Measurements from ENCODE around the gene DYNC2LI1. TPM values are rescaled to one million over a fixed set of nuclear protein-coding genes. Genes with fewer than 3 reads are reported as not detected.

Gene DYNC2LI1
- total RNA-seq, 2 donors from 2014 or later = 10.9 to 16.4 TPM

DNA sequence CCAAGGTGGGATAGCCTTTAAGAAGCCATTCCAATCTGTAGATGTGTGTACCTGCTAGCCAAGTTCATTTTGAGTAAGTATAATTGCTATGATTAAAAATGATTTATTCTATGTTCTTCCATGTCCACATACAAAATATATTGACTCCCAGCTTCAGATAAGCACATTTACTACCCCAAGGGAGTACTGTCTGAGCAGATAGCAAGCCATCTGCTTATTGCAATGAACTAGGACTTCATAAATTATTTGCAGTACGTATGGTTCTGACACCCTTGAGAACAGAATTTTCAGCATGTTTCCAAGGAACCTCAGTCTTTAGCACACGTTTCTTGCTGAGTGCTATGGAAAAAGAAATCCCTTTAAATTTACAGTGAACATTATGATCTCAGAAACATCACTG lies 36.6 kb downstream of the DYNC2LI1 start:
- Histone ChIP-seq H3K9me3 (no peaks in the 10 kb centered on the region), H3K4me3 (no peak overlapping the region), H3K27me3 (no peaks in the 10 kb centered on the region), H3K4me1 (no peaks in the 10 kb centered on the region), H3K36me3 (peaks cover 32% of the 10 kb centered on the region), H3K27ac (no peak overlapping the region)
- TF ChIP-seq, protein P1, sequence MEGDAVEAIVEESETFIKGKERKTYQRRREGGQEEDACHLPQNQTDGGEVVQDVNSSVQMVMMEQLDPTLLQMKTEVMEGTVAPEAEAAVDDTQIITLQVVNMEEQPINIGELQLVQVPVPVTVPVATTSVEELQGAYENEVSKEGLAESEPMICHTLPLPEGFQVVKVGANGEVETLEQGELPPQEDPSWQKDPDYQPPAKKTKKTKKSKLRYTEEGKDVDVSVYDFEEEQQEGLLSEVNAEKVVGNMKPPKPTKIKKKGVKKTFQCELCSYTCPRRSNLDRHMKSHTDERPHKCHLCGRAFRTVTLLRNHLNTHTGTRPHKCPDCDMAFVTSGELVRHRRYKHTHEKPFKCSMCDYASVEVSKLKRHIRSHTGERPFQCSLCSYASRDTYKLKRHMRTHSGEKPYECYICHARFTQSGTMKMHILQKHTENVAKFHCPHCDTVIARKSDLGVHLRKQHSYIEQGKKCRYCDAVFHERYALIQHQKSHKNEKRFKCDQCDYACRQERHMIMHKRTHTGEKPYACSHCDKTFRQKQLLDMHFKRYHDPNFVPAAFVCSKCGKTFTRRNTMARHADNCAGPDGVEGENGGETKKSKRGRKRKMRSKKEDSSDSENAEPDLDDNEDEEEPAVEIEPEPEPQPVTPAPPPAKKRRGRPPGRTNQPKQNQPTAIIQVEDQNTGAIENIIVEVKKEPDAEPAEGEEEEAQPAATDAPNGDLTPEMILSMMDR (IDR thresholded peaks at IDR 0.05) = no peak
- no peak for DNase-seq (ENCODE audit: low spot score)

DNA sequence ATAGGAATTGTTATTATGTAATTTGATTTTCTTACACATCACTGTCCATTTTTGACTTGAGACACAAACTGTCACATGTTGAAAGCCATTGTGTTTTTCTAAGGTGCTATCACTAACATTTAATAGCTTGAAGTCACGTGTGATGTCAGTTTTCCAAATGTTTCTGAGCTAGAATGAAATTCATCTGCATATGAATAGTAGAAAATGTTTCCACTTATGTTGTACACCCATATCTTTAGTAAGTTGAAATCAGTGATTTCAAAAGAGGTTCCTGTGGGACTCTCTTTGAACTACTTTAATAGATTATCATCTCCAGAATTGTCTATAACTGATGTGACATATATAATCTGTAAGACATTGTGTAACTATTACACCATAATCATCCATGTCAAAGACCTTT lies 37.0 kb downstream of the DYNC2LI1 start:
- H3K27me3 ChIP-seq = no peaks in the 10 kb centered on the region
- TF ChIP-seq, protein P1 (IDR thresholded peaks at IDR 0.05) = no peak
- peaks cover 28% of the 10 kb centered on the region for H3K36me3 ChIP-seq
- no peak overlapping the region for H3K27ac ChIP-seq
- no peak for DNase-seq (ENCODE audit: low spot score)
- H3K4me3 ChIP-seq = no peak overlapping the region
- H3K9me3 ChIP-seq = no peaks in the 10 kb centered on the region
- no peaks in the 10 kb centered on the region for H3K4me1 ChIP-seq

DNA sequence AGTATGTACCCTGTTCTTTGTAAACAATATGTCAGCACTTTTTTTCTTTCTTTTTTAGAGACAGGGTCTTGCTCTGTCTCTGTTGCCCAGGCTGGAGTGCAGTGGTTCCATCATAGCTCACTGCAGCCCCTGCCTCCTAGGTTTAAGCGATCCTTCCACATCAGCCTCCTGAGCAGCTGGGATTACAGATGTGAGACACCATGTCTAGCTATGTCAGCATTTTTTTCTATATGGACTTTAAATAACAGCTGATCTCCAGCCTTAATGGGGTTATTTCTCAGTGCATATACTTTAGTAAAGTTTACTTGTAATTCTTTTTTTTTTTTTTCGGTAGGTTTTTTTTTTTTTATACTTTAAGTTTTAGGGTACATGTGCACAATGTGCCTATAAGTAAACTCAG lies 38.2 kb downstream of the DYNC2LI1 start:
- Histone ChIP-seq H3K36me3 (peaks cover 23% of the 10 kb centered on the region), H3K4me1 (no peaks in the 10 kb centered on the region), H3K27me3 (no peaks in the 10 kb centered on the region), H3K4me3 (no peak overlapping the region), H3K27ac (no peak overlapping the region), H3K9me3 (no peaks in the 10 kb centered on the region)
- TF ChIP-seq, protein P1 (IDR thresholded peaks at IDR 0.05) = no peak
- no peak for DNase-seq (ENCODE audit: low spot score)

DNA sequence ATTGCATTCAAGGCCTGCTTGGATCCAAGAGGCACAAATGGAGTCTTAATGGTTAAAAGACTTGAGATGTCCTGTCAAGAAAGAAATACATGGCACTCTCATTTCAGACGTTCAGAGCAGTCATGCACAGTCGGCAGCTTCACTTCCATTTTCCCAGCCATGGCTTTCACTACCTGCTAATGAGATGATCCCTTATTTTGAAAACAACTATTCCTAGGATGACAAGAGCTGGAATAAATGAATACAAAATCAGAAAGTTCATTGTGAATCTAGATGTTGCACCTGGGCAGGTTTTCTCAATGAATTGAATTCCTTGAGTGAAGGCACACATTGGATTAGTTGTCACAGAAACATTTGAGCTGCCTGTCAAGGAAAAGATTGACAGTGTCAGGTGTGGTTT lies 39.1 kb downstream of the DYNC2LI1 start:
- TF ChIP-seq, protein P1 (IDR thresholded peaks at IDR 0.05) = no peak
- peaks cover 23% of the 10 kb centered on the region for H3K36me3 ChIP-seq
- no peaks in the 10 kb centered on the region for H3K9me3 ChIP-seq
- no peaks in the 10 kb centered on the region for H3K4me1 ChIP-seq
- H3K27me3 ChIP-seq = no peaks in the 10 kb centered on the region
- H3K27ac ChIP-seq = no peak overlapping the region
- H3K4me3 ChIP-seq = no peak overlapping the region
- no peak for DNase-seq (ENCODE audit: low spot score)

DNA sequence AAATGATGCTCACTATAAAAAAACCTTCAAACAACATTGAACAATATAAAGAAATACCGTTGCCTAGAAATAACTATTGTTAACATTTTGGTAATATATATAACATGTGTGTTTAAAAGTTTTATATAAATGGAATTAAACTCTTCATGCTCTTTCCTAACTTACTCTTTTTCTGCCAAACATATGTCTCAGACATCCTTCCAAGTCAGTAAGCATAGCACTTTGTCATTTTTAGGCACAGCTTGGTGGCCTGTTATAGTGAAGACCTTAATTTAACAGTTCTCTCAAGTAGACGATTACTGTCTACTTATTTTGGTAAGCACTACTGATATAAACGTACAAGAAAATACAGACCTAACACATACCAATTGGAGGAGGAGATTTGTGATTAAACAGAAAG lies 40.9 kb downstream of the DYNC2LI1 start:
- H3K27me3 ChIP-seq = no peaks in the 10 kb centered on the region
- no peak for DNase-seq (ENCODE audit: low spot score)
- H3K9me3 ChIP-seq = no peaks in the 10 kb centered on the region
- H3K27ac ChIP-seq = no peak overlapping the region
- H3K4me3 ChIP-seq = no peak overlapping the region
- TF ChIP-seq, protein P1 (IDR thresholded peaks at IDR 0.05) = no peak
- no peaks in the 10 kb centered on the region for H3K4me1 ChIP-seq
- peaks cover 9% of the 10 kb centered on the region for H3K36me3 ChIP-seq

DNA sequence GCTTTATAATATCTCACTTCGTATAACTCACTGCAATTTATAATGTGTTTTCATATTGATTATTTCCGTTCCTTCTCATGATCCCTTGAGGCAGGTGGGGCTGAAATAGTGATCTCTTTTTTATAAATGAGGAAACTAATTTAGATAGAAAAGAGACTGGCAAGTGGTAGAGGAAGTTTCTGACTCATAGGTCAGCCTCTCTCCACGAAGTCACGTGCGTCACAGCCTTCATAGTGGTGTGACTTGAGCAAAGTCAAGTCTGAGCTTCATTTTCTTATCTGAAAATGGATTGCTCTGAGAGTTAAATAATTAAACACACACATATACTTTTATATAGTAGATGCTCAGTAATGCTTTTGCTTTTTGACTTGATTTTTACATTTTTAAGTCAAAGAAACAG lies 44.9 kb downstream of the DYNC2LI1 start:
- TF ChIP-seq, protein P1 (IDR thresholded peaks at IDR 0.05) = no peak
- H3K27ac ChIP-seq = no peak overlapping the region
- H3K9me3 ChIP-seq = no peaks in the 10 kb centered on the region
- H3K36me3 ChIP-seq = no peaks in the 10 kb centered on the region
- no peak overlapping the region for H3K4me3 ChIP-seq
- no peaks in the 10 kb centered on the region for H3K4me1 ChIP-seq
- peak; percentile 66 for DNase-seq (ENCODE audit: low spot score)
- no peaks in the 10 kb centered on the region for H3K27me3 ChIP-seq

All from right atrium auricular region (tissue), 2 donors.